GM19035 (cell line): ENCODE measurements around the gene TREH.

Experiments used
- ATAC-seq: cut with Tn5 transposase; IDR thresholded peaks from one replicate; pipeline ENCODE4 v1.9.1; 2021; ENCODE audit not compliant: unreplicated experiment

Gene TREH

DNA sequence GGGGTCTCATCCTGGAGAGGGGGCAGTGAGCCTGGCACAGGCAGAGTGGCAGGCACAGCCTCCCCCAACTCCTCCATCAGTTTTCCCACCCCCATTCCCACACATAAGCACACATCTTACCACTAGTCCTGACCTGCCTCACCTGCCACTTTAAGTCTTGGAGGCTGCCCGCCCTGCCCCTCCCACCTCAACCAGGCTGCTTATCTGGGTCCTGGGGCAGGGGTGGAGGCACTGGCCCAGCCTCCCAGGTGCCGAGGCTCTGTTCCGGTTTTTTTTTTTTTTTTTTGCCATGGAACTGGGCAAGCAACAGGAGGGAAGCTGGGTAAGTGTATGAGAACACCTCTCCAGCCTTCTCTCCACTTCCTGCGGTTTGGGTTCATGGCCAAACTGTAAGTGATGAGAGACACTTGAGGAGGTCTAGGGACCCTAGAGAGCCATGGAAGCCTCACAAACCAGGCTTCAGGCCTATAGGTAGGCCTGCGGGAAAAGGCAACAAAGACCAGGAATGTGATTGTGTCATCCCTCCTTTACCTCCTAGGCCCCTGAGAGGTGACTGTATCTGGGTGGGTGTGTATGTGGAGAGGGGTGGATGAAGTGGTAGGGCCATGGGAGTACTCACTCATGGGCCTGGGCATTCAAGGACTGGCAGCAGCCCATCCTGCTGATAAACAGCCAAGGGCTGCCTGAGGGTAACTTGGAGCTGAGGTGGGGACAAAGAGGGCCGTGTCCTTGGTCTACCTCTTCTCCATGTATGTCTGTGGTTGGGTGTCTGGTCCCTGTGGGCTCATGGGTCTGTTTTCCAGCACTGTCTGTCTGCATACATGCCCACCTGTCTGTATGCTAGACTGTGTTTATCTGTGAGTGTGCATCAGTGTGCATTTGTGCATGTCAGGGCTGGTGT, 49.4 kb downstream of the TREH start:
- no peak for ATAC-seq

DNA sequence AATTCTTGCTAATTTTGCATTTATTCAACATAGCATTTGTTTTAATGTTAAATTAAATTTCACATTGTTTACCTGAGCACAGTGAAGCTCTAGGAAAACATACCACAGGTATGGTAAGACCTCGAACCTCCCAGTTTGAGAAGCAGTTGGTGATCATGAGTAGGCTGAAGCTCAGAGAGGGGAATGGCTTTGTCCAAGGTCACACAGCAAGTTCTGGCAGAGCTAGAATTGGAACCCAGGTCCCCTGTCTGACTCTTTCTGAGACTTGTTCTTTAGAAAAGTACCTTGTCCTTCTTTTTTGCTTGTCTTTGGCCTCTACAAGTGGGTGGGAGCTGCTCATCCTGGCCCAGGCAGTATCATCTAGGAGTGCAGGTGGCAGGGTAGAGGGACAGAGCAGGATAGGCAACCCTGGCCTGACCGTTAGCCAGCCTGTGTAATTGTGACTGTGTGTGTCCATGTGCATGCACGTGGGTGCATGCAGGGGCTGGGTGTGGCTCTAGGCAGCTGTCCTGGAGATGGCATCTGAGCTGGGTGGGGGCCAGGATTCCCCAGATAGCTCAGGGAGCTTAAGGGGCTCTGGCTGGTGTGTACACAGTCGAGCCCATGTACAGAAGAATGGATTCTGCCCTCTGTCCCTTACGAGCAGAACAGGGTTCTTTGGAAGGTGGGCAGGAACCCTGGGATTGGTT, 50.4 kb downstream of the TREH start:
- ATAC-seq = no peak

GRCh38 chr11:118628432-118628831, 51.0 kb downstream of the TREH start:
- no peak for ATAC-seq

DNA sequence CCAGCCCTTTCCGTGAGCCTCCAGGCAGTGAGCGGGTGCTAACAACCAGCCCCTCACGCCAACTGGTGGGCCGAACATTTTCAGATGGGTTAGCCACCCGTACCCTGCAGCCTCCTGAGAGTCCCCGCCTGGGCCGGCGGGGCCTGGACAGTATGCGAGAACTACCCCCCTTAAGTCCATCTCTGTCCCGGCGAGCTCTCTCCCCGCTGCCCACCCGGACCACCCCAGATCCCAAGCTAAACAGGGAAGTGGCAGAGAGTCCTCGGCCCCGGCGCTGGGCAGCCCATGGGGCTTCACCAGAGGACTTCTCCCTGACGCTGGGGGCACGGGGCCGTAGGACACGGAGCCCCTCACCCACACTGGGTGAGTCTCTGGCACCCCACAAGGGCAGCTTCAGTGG, 51.4 kb downstream of the TREH start:
- no peak for ATAC-seq

DNA sequence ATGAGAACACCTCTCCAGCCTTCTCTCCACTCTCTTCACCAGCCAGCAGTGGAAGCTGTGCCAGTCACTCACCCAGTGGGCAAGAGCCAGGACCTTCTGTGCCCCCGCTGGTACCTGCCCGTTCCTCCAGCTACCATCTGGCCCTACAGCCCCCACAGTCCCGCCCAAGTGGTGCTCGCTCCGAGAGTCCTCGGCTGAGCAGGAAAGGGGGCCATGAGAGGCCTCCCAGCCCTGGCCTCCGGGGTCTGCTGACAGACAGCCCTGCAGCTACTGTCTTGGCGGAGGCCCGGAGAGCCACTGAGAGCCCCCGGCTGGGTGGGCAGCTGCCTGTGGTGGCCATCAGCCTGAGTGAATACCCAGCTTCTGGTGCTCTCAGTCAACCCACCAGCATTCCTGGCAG, 51.9 kb downstream of the TREH start:
- no peak for ATAC-seq

DNA sequence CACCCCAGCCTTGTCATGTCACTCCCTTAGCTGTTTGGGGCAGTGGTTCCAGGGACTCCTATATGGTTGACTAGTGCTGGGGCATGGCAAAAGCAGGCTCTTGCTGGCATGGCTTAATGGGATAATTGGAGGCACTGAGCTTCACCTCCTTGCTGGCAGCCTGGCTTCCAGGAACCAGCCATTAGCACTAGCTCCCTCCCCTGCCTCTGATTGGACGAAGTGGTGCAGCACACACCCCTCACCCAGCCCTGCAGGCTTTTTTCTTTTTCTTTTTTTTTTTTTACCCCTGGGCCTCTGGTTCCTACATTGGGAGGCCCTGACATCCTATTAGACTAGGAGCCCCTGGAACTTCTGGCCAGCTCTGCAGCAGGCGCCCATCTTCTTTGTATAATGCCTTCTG, 53.5 kb downstream of the TREH start:
- ATAC-seq = no peak

GRCh38 chr11:118625036-118625690, 54.3 kb downstream of the TREH start:
- ATAC-seq = no peak

- ATAC-seq = no peak
Observed at GRCh38 chr11:118623269-118623655, 56.2 kb downstream of the TREH start.

GRCh38 chr11:118622376-118623268, 56.8 kb downstream of the TREH start:
- no peak for ATAC-seq

DNA sequence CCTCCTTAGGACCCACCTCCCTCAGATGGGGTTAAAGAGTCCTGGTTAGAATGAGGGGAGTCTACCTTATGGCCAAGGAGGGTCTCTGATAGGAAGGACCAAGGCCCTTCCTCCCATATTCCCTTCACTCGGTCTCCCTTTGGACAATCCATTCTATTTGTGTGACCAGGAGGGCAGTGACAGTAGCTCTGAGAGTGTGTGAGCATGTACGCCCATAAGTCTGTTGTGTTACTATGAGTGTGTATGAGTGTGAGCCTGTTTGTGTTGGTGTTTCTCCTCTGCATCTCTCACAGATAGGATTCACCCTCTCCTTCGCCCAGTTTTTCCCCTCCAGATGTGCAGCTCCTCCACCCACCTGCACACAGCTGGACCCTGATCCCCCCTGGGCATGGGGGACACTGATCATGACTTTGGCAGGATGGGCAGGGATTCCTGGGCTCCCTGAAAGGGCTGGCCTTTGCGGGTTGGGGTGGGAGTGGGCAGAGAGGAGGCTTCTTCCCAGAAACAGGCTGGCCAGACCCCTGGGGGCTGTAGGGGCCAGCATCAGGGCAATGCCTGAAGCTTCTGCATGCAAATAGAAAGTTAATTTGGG, 57.6 kb downstream of the TREH start:
- no peak for ATAC-seq

GRCh38 chr11:118621071-118621783, 58.2 kb downstream of the TREH start:
- no peak for ATAC-seq

- no peak for ATAC-seq
Observed at GRCh38 chr11:118620529-118621070, 58.9 kb downstream of the TREH start.

- no peak for ATAC-seq
Observed at GRCh38 chr11:118619444-118620197, 59.8 kb downstream of the TREH start.

- no peak for ATAC-seq
Observed at GRCh38 chr11:118618991-118619375, 60.5 kb downstream of the TREH start.

GRCh38 chr11:118618115-118618990, 61.1 kb downstream of the TREH start:
- ATAC-seq = no peak

DNA sequence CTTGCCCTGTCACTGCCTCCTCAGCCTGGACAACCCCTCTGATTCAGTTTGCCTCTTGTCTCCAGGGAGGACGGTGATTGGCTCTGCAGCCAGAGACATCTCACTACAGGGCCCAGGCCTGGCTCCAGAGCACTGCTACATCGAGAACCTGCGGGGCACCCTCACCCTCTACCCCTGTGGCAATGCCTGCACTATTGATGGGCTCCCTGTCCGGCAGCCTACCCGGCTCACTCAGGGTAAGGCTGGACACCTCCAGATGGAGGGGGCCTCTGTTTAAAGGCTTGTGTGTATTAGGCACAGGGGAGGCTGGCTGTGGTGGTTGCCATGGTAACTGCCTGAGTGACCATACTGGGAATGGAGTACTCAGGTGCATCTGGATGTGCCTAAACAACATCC, 63.5 kb downstream of the TREH start:
- no peak for ATAC-seq

DNA sequence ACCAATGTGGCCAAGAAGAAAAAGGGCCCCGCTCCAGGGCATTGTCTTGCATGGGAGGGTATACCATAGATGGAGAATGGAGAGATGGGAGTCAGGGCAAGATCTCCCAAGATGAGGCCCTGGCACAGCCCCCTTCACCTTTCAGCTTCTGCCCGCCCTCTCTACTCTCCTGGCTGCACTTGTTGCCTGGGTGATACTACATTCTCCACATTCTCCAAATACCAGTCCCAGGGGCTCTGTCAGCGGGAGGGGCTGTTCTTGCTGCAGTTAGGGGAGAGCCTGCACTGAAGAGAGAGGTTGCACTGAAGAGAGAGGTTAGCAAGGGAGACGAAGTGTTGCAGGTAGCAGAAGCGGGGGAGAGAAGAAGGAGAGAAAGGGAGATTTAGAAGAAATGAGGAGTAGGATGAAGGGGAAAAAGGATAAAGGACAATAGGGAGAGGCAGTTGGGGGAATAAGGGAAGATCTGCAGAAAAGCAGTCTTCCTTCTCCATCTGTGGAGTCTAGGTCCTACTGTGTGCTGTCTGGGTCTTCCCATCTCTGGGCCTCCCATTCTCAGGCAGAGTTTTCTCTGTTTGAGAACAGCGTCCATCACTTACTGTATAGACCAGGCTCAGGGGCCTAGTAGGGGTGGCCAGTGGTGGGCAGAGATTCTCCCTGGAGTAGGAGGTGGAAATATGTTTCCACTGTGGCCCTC, 64.0 kb downstream of the TREH start:
- ATAC-seq = no peak
